ENCODE results near the gene ZMAT5. TPM values are rescaled to one million over a fixed set of nuclear protein-coding genes. Genes with fewer than 3 reads are reported as not detected.
"Not testable (repeated sequence)": the region's sequence is repeated elsewhere in the genome, so short reads cannot be mapped to it uniquely, and the experiment has no call there.

ZMAT5 gene
- total RNA-seq, 1 donor from 2014 or later: 21.1 TPM

GRCh38 chr22:29784451-29785361, 17.9 kb upstream of the ZMAT5 start:
- peak; percentile 14 for ATAC-seq

GRCh38 chr22:29782061-29782845, 15.4 kb upstream of the ZMAT5 start:
- ATAC-seq: peak; percentile 93

- peak; percentile 37 for ATAC-seq
Measured at GRCh38 chr22:29780748-29781676, 14.2 kb upstream of the ZMAT5 start.

- no peak for ATAC-seq
Measured at GRCh38 chr22:29780220-29780619, 13.4 kb upstream of the ZMAT5 start.

DNA sequence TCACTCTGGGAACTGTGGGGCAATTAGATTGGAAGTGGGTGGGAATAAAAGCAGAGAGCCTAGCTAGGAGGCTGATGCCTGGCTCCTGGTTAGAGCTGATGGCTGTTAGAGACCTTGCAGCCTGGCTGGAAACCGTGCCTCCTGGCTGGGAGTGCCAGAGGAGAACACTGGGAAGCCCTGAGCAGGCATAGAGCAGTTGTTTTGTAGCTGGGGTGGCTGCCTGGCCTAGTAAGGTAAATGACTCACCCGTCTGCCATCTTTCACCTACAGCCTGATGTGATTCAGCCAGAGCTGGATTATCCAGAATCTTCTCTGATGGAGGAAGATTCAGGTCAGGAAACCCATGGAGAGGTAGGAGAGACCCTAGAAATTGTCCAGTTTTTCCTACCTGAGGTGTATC, 6.4 kb upstream of the ZMAT5 start:
- peak; percentile 93 for ATAC-seq

DNA sequence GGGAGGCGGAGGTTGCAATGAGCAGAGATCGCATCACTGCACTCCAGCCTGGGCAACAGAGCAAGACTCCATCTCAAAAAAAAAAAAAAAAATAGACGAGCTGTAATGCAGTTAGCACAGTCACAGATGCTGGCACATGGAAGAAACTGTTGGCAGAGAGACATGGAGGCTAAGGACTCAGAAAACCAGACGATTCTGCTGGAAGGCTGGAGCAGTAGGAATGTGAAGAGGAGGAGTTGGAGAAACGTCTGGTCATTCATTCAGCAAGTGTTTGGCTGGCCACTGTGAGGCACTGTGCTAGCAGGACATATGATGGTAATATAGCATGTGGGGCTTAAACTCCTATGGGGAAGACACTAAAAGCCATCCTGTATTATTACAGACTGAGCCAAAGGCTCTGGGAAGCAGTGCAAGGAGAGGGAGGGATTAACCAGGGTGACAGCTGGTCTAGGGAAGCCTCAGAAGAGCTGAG, 5.4 kb upstream of the ZMAT5 start:
- peak; percentile 49 for ATAC-seq

GRCh38 chr22:29769723-29770321, 3.0 kb upstream of the ZMAT5 start:
- no peak for ATAC-seq

DNA sequence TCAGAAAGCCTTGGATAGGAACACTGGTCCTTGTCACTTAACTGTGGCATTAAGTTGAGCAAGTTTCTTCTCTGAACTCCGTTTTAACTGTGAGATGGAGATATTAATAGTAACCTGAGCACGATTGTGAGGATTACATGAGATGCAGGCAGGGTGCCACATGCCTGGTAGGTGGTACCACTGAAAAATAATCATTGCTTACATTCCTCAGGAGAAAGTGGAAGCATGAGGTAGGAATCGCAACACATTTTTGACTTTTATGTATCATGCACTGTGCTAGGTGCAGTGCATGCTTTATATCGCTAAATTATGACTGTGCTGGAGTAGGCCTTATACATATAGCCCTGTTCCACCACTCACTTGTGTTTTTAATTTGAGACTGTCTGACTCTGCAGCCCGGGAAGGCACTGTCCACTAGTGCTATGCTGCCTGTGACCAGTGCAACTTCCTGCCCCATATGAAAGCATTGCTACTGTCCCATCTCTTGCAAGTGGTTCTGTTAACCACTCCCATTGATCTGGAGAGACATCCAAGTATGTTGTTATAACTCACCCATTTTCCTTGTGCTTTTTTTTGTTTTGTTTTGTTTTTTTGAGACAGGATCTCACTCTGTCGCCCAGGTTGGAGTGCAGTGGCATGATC, 1.4 kb upstream of the ZMAT5 start:
- no peak for ATAC-seq

- ATAC-seq: peak; percentile 75
Measured at GRCh38 chr22:29767171-29768051, 604 bp upstream of the ZMAT5 start, which contains the start of gene UQCR10. Gene UQCR10, plus strand, starts transcription at chr22:29767369. Its CDS starts 30 bp downstream, at chr22:29767399.

DNA sequence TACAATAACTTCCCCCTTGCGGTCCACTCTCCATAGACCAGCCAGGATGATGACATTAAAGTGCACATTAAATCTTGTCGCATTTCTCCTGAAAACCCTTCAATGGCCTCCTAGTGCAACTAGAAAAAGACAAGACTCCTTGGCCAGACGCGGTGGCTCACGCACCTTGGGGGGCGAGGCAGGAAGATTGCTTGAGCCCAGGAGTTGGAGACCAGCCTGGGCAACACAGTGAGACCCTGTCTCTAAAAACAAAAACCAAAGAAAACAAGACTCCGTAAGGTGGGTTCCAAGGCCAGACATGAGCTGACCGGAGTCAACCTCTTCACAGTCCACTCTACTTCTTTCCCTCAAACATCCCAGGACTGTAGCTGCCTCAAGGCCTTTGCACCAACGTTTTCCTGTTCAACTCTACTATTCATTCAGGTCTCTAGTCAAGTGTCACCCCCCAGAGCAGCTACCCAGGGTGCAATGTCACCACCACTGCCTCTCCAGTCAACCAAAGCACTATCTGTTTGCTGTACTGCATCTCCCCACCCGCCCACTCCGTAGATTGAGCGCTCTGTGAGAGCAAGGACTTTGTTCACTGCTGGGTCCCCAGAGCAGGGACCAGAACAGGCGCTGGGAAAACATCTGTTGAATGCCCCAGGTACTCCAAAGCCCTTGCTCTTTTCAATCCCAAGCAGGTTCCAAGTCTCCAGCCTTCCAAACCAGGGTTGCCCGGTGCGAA, 739 bp downstream of the ZMAT5 start:
- peak; percentile 22 for ATAC-seq

DNA sequence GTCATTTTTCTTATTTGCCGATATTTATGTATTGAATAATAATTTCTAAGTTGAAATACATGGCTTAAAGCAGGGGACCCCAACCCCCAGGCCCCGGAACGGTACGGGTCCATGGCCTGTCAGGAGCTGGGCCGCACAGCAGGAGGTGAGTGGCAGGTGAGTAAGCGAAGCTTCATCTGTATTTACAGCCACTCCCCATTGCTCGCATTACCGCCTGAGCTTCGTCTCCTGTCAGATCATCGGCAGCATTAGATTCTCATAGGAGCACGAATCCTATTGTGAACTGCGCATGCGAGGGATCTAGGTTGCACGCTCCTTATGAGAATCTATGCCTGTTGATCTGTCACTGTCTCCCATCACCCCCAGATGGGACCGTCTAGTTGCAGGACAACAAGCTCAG, 4.5 kb downstream of the ZMAT5 start:
- ATAC-seq: no peak

DNA sequence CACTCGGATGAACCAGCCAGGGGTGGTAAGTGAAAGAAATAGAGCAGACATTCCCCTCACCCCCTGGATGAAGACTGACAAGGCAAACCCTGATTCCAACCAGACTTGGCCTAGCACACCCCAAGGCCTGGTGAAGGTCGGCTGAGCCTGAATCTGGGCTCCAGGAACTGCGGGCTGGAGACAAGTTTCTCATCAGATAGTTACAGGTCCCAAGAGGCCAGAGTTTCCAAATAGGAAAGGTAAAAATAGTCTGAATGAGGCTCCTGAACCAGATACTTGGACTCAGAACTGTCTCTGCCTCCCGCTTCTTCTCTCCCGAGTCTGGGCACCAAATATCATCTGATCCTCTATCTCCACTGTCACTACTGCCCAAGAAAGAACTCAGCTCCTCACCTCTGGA, 7.8 kb downstream of the ZMAT5 start:
- ATAC-seq: no peak

DNA sequence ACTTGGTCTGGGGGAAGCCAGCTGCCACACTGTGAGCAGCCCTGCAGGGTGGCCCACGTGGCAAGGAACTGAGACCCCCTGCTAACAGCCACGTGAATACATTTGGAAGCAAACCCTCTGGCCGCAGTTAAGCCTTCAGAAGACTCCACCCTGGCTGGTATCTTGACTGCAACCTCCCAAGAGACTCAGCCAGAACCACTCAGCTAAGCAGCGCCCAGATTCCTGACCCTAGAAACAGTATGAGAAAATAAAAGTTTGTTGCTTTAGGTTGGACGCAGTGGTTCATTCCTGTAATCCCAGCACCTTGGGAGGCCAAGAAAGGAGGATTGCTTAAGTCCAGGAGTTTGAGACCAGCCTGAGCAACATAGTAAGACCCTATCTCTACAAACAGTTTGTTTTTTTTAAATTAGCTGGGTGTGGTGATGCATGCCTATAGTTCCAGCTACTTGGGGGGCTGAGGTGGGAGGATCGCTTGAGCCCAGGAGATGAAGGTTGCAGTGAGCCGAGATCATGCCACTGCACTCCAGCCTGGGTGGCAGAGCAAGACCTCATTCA, 8.7 kb downstream of the ZMAT5 start:
- ATAC-seq: no peak

DNA sequence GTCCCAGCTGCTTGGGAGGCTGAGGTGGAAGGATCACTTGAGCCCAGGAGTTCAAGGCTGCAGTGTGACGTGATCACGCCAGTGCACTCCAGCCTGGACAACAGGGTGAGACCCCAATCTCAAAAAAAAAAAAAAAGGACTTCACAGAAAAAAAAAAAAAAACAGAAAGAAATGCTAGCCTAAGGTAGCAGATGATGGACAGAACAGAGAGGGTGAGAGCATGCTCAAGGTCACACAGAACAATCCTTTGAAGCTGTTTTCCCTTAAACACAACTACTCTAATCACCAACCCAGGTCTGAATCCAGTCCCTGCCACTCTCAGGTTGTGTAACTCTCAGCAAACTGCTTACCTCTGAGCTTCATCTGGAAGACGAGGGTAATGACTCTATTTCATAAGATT, 9.7 kb downstream of the ZMAT5 start:
- peak; percentile 31 for ATAC-seq

GRCh38 chr22:29756341-29756740, 10.5 kb downstream of the ZMAT5 start:
- peak; percentile 74 for ATAC-seq

GRCh38 chr22:29755889-29756288, 10.9 kb downstream of the ZMAT5 start:
- ATAC-seq: no peak

- not testable (repeated sequence) for ATAC-seq
Measured at GRCh38 chr22:29754658-29755395, 12.0 kb downstream of the ZMAT5 start.
